Measurements from ENCODE around the gene RGS3. TPM values are rescaled to one million over a fixed set of nuclear protein-coding genes. Genes with fewer than 3 reads are reported as not detected.

RGS3 gene
- total RNA-seq, 1 donor from 2014 or later = 187 TPM

- no peaks in the 10 kb centered on the region for H3K9me3 ChIP-seq (replicated peaks)
- H3K27ac ChIP-seq (replicated peaks) = no peak overlapping the region
- no peak overlapping the region for H3K4me3 ChIP-seq
- no peaks in the 10 kb centered on the region for H3K27me3 ChIP-seq (ENCODE audit: low read depth)
- TF ChIP-seq CTCF (IDR thresholded peaks at IDR 0.05; ENCODE audit: borderline replicate concordance) = no peak
- H3K36me3 ChIP-seq = no peaks in the 10 kb centered on the region
- DNase-seq = no peak
- H3K4me1 ChIP-seq = peaks cover 17% of the 10 kb centered on the region
- intact Hi-C loops (cut with micrococcal nuclease) = no loop called here
Measured at GRCh38 chr9:113644321-113644720, 180.8 kb downstream of the RGS3 start.

GRCh38 chr9:113645227-113645977 is 181.9 kb downstream of the RGS3 start:
- intact Hi-C loops (cut with micrococcal nuclease) = no loop called here
- no peak overlapping the region for H3K27ac ChIP-seq (replicated peaks)
- H3K9me3 ChIP-seq (replicated peaks) = no peaks in the 10 kb centered on the region
- no peaks in the 10 kb centered on the region for H3K27me3 ChIP-seq (ENCODE audit: low read depth)
- no peak overlapping the region for H3K4me3 ChIP-seq
- H3K36me3 ChIP-seq = no peaks in the 10 kb centered on the region
- peaks cover 26% of the 10 kb centered on the region for H3K4me1 ChIP-seq
- TF ChIP-seq CTCF (IDR thresholded peaks at IDR 0.05; ENCODE audit: borderline replicate concordance) = no peak
- no peak for DNase-seq

- Histone ChIP-seq H3K36me3 (no peaks in the 10 kb centered on the region), H3K9me3 (replicated peaks) (no peaks in the 10 kb centered on the region), H3K4me3 (no peak overlapping the region), H3K27ac (replicated peaks) (no peak overlapping the region), H3K4me1 (peaks cover 31% of the 10 kb centered on the region), H3K27me3 (ENCODE audit: low read depth) (no peaks in the 10 kb centered on the region)
- intact Hi-C loops (cut with micrococcal nuclease) = no loop called here
- DNase-seq = no peak
- TF ChIP-seq CTCF (IDR thresholded peaks at IDR 0.05; ENCODE audit: borderline replicate concordance) = no peak
Measured at GRCh38 chr9:113645978-113646253, 182.4 kb downstream of the RGS3 start.

GRCh38 chr9:113646491-113646890 is 183.0 kb downstream of the RGS3 start:
- intact Hi-C loops (cut with micrococcal nuclease) = no loop called here
- peaks cover 32% of the 10 kb centered on the region for H3K4me1 ChIP-seq

More at GRCh38 chr9:113646491-113646890, 183.0 kb downstream of the RGS3 start:
- H3K9me3 ChIP-seq (replicated peaks) = no peaks in the 10 kb centered on the region
- no peaks in the 10 kb centered on the region for H3K36me3 ChIP-seq
- no peak for DNase-seq
- TF ChIP-seq CTCF (IDR thresholded peaks at IDR 0.05; ENCODE audit: borderline replicate concordance) = no peak
- no peaks in the 10 kb centered on the region for H3K27me3 ChIP-seq (ENCODE audit: low read depth)
- no peak overlapping the region for H3K4me3 ChIP-seq
- no peak overlapping the region for H3K27ac ChIP-seq (replicated peaks)

Other genes starting within 250 kb of the RGS3 start
- 19.0 TPM for gene FKBP15, start 242.4 kb upstream of the RGS3 start, total RNA-seq
- gene SLC31A1, start 242.2 kb upstream of the RGS3 start, total RNA-seq = 12.6 TPM
- 37.0 TPM for gene CDC26, start 188.2 kb upstream of the RGS3 start, total RNA-seq
- 11.2 TPM for gene PRPF4, start 188.1 kb upstream of the RGS3 start, total RNA-seq
- gene RNF183, start 160.4 kb upstream of the RGS3 start, total RNA-seq = not detected
- 12.4 TPM for gene WDR31, start 123.5 kb upstream of the RGS3 start, total RNA-seq
- 0.25 TPM for gene BSPRY, start 114.2 kb upstream of the RGS3 start, total RNA-seq
- 8.9 TPM for gene HDHD3, start 86.7 kb upstream of the RGS3 start, total RNA-seq
- 75.6 TPM for gene ALAD, start 62.4 kb upstream of the RGS3 start, total RNA-seq
- gene POLE3, start 53.1 kb upstream of the RGS3 start, total RNA-seq = 22.5 TPM
- 0.14 TPM for gene C9orf43, start 53.0 kb upstream of the RGS3 start, total RNA-seq

All from left ventricle myocardium inferior (tissue), 1 donor.